ENCODE results near the gene FARP1.
"Not testable (repeated sequence)": the region's sequence is repeated elsewhere in the genome, so short reads cannot be mapped to it uniquely, and the experiment has no call there.

FARP1 gene

GRCh38 chr13:98413278-98413677, 270.4 kb downstream of the FARP1 start:
- DNase-seq (ENCODE audit: low read depth, low spot score); H3K4me3 ChIP-seq (ENCODE audit: low read length); H3K36me3 ChIP-seq (ENCODE audit: control insufficient read depth, insufficient read depth, low read length); H3K4me1 ChIP-seq (ENCODE audit: control insufficient read depth, insufficient read depth, low read length); H3K9me3 ChIP-seq (ENCODE audit: control insufficient read depth, insufficient read depth, low read length); H3K27ac ChIP-seq (ENCODE audit: low read length); H3K27me3 ChIP-seq (ENCODE audit: control insufficient read depth, insufficient read depth, low read length): not testable (repeated sequence)
- WGBS (ENCODE audit: insufficient coverage, insufficient read length), result no CpG with 5 or more reads among the region's 3 CpGs

DNA sequence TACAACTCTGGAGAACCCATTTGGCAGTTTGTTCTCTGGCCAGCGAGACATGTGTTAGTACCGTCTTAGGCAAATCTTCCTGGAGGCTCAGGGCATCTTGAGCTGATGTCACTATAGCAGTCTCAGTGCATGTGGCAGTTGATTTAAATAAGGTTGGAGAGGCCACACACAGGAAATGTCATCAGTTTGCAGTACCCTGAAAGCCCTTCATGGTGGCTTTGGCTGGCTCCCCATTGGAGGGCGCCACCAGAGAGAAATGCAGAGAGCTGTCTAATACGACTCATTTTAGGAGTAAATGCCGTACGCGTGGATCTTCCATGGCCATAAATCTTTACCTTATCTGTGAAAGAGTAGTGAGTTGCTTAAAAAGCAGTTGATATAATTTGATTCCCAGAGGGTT, 270.9 kb downstream of the FARP1 start:
- H3K27me3 ChIP-seq (ENCODE audit: control insufficient read depth, insufficient read depth, low read length), result no peaks in the 10 kb centered on the region
- no peak overlapping the region for H3K27ac ChIP-seq (ENCODE audit: low read length)
- no peaks in the 10 kb centered on the region for H3K4me1 ChIP-seq (ENCODE audit: control insufficient read depth, insufficient read depth, low read length)
- no peak overlapping the region for H3K4me3 ChIP-seq (ENCODE audit: low read length)
- DNase-seq (ENCODE audit: low read depth, low spot score), result no peak
- no CpG with 5 or more reads among the region's 7 CpGs for WGBS (ENCODE audit: insufficient coverage, insufficient read length)
- H3K36me3 ChIP-seq (ENCODE audit: control insufficient read depth, insufficient read depth, low read length), result no peaks in the 10 kb centered on the region; the same call in 1 of the 2 replicates
- no peaks in the 10 kb centered on the region for H3K9me3 ChIP-seq (ENCODE audit: control insufficient read depth, insufficient read depth, low read length)

- Histone ChIP-seq H3K27ac (ENCODE audit: low read length) (no peak overlapping the region), H3K4me3 (ENCODE audit: low read length) (no peak overlapping the region), H3K4me1 (ENCODE audit: control insufficient read depth, insufficient read depth, low read length) (no peaks in the 10 kb centered on the region), H3K9me3 (ENCODE audit: control insufficient read depth, insufficient read depth, low read length) (no peaks in the 10 kb centered on the region), H3K27me3 (ENCODE audit: control insufficient read depth, insufficient read depth, low read length) (no peaks in the 10 kb centered on the region), H3K36me3 (ENCODE audit: control insufficient read depth, insufficient read depth, low read length) (no peaks in the 10 kb centered on the region; the same call in 1 of the 2 replicates)
- no CpG with 5 or more reads among the region's 18 CpGs for WGBS (ENCODE audit: insufficient coverage, insufficient read length)
- no peak for DNase-seq (ENCODE audit: low read depth, low spot score)
Observed at GRCh38 chr13:98415326-98416070, 272.6 kb downstream of the FARP1 start.

- Histone ChIP-seq H3K36me3 (ENCODE audit: control insufficient read depth, insufficient read depth, low read length) (no peaks in the 10 kb centered on the region; the same call in 1 of the 2 replicates), H3K9me3 (ENCODE audit: control insufficient read depth, insufficient read depth, low read length) (no peaks in the 10 kb centered on the region), H3K4me1 (ENCODE audit: control insufficient read depth, insufficient read depth, low read length) (no peaks in the 10 kb centered on the region), H3K4me3 (ENCODE audit: low read length) (no peak overlapping the region), H3K27me3 (ENCODE audit: control insufficient read depth, insufficient read depth, low read length) (no peaks in the 10 kb centered on the region), H3K27ac (ENCODE audit: low read length) (no peak overlapping the region)
- no peak for DNase-seq (ENCODE audit: low read depth, low spot score)
- no CpG with 5 or more reads among the region's 4 CpGs for WGBS (ENCODE audit: insufficient coverage, insufficient read length)
Observed at GRCh38 chr13:98416408-98416807, 273.5 kb downstream of the FARP1 start.

DNA sequence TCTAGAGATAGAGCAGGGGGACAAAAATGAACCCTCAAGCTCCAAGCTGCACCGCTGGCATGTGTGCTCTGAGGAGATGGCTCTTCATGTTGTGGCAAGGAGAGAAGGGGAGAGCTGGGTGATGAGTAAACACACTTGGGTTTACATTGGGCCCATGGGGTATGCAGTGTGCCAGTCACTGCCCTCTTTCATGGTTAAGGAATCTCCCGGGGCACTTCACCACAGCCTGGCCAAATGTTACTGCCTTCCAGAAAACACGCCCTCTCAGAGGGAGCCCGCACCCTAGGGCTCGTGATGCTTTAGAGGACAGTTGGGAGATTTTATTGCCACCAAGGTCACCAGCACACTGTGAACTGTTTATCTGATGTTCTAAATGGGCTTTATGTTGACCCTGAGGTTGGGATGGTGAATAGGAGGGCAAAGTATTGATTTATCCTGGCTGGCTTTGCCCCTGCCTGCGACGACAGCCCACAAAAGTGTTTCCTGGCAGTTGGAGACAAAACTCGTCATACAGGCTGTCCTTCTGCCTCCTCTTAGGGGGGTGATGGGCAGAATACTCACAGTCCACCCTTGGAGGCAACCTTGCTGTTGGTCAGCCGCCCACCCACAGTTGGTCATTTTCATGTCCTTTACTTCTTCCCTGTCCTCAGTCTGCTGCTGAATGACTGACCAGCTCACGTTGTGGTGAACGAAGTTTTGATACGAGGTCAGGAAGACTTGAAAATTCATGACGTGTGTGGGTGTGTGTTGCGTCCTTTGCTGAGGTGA, 277.1 kb downstream of the FARP1 start:
- no peaks in the 10 kb centered on the region for H3K27me3 ChIP-seq (ENCODE audit: control insufficient read depth, insufficient read depth, low read length)
- no peak for DNase-seq (ENCODE audit: low read depth, low spot score)
- no peak overlapping the region for H3K27ac ChIP-seq (ENCODE audit: low read length)
- no peak overlapping the region for H3K4me3 ChIP-seq (ENCODE audit: low read length)
- WGBS (ENCODE audit: insufficient coverage, insufficient read length), result no CpG with 5 or more reads among the region's 14 CpGs
- H3K4me1 ChIP-seq (ENCODE audit: control insufficient read depth, insufficient read depth, low read length), result no peaks in the 10 kb centered on the region
- no peaks in the 10 kb centered on the region for H3K9me3 ChIP-seq (ENCODE audit: control insufficient read depth, insufficient read depth, low read length)
- H3K36me3 ChIP-seq (ENCODE audit: control insufficient read depth, insufficient read depth, low read length), result no peaks in the 10 kb centered on the region; the same call in 1 of the 2 replicates

GRCh38 chr13:98420554-98421175, 277.8 kb downstream of the FARP1 start:
- no peaks in the 10 kb centered on the region for H3K4me1 ChIP-seq (ENCODE audit: control insufficient read depth, insufficient read depth, low read length)
- no peaks in the 10 kb centered on the region for H3K27me3 ChIP-seq (ENCODE audit: control insufficient read depth, insufficient read depth, low read length)
- no peak overlapping the region for H3K27ac ChIP-seq (ENCODE audit: low read length)
- H3K36me3 ChIP-seq (ENCODE audit: control insufficient read depth, insufficient read depth, low read length), result no peaks in the 10 kb centered on the region; the same call in 1 of the 2 replicates
- no CpG with 5 or more reads among the region's 6 CpGs for WGBS (ENCODE audit: insufficient coverage, insufficient read length)
- no peak overlapping the region for H3K4me3 ChIP-seq (ENCODE audit: low read length)
- no peaks in the 10 kb centered on the region for H3K9me3 ChIP-seq (ENCODE audit: control insufficient read depth, insufficient read depth, low read length)
- no peak for DNase-seq (ENCODE audit: low read depth, low spot score)

DNA sequence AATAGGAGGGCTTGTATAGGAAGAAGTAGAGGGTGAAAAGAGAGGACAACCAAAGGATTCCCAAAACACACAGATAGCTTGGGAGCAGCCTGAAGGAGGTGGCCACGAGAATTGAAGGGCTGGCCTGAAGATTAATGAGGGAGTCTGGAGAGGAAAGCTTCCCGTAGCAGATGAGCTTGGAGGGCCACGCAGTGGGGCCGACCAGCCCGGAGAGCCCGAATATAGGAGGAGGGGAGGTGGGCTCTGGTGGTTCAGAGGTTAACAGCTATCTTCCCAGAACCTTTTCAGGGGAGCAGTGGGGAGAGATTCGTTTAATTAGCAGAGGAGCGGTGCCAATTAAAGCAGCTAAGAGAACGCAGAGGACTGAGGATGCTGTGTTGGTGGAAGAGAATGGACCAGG, 279.2 kb downstream of the FARP1 start:
- WGBS (ENCODE audit: insufficient coverage, insufficient read length), result no CpG with 5 or more reads among the region's 9 CpGs
- Histone ChIP-seq H3K36me3 (ENCODE audit: control insufficient read depth, insufficient read depth, low read length) (no peaks in the 10 kb centered on the region; the same call in 1 of the 2 replicates), H3K4me3 (ENCODE audit: low read length) (no peak overlapping the region), H3K9me3 (ENCODE audit: control insufficient read depth, insufficient read depth, low read length) (no peaks in the 10 kb centered on the region), H3K4me1 (ENCODE audit: control insufficient read depth, insufficient read depth, low read length) (no peaks in the 10 kb centered on the region), H3K27me3 (ENCODE audit: control insufficient read depth, insufficient read depth, low read length) (no peaks in the 10 kb centered on the region), H3K27ac (ENCODE audit: low read length) (no peak overlapping the region)
- DNase-seq (ENCODE audit: low read depth, low spot score), result no peak

DNA sequence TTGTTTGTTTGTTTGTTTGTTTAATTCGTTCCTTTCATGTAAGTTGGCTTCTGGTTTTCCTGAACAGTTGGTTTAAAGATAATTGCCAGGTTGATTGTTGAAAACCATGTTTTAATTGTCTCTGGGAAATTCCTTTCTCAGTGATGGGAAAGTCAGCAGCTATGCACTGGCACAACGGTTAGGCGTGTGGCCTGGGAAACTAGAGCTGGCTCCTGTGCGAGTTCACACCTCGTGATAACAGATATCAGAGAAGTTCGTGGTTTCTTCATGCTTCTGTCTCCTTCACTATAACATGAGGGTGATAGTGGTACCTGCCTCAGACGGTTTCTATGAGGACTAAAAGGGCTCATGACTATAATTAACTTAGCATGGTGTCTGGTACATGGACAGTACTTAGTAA, 280.5 kb downstream of the FARP1 start:
- DNase-seq (ENCODE audit: low read depth, low spot score), result no peak
- H3K27me3 ChIP-seq (ENCODE audit: control insufficient read depth, insufficient read depth, low read length), result no peaks in the 10 kb centered on the region
- WGBS (ENCODE audit: insufficient coverage, insufficient read length), result no CpG with 5 or more reads among the region's 7 CpGs
- no peak overlapping the region for H3K4me3 ChIP-seq (ENCODE audit: low read length)
- no peaks in the 10 kb centered on the region for H3K4me1 ChIP-seq (ENCODE audit: control insufficient read depth, insufficient read depth, low read length)
- H3K27ac ChIP-seq (ENCODE audit: low read length), result no peak overlapping the region
- no peaks in the 10 kb centered on the region; the same call in 1 of the 2 replicates for H3K36me3 ChIP-seq (ENCODE audit: control insufficient read depth, insufficient read depth, low read length)
- no peaks in the 10 kb centered on the region for H3K9me3 ChIP-seq (ENCODE audit: control insufficient read depth, insufficient read depth, low read length)

DNA sequence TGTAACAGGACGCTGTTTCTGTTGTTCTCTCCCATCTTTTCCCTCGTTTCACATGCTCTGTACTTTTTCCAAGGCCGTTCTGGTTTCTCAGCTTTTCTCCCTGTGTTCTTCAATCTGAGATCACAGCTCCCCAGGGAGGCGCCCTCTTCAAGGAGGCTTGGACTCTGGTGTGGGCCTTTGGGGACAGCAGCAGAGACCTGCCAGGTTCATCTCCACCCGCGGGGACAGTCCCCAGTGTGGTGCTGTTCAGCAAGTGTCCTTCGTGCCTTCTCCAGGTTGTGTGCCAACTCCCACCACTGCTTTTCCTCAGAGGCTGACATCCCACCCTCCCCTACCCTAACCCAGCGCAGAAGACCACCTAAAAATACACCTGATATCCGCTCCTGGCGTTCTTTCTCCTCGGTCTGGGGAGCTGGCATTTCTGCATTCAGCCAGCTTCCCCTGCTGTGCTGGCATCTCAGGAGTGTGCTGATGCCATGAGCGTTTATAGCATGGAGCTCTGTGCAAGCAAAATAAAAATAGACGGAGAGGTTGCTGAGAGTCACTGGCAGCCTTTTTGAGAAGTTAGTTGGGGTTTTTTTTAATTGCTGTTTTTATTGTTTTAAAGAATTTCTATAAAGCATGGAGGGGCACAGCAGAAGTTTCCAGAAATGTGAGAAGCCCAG, 284.6 kb downstream of the FARP1 start:
- no CpG with 5 or more reads among the region's 13 CpGs for WGBS (ENCODE audit: insufficient coverage, insufficient read length)
- no peak overlapping the region for H3K4me3 ChIP-seq (ENCODE audit: low read length)
- no peaks in the 10 kb centered on the region for H3K9me3 ChIP-seq (ENCODE audit: control insufficient read depth, insufficient read depth, low read length)
- no peak overlapping the region for H3K27ac ChIP-seq (ENCODE audit: low read length)
- H3K4me1 ChIP-seq (ENCODE audit: control insufficient read depth, insufficient read depth, low read length), result no peaks in the 10 kb centered on the region
- H3K27me3 ChIP-seq (ENCODE audit: control insufficient read depth, insufficient read depth, low read length), result no peaks in the 10 kb centered on the region
- no peak for DNase-seq (ENCODE audit: low read depth, low spot score)
- no peaks in the 10 kb centered on the region; the same call in 1 of the 2 replicates for H3K36me3 ChIP-seq (ENCODE audit: control insufficient read depth, insufficient read depth, low read length)
